Effector memory CD8-positive, alpha-beta T cell (primary cell): Measurements from ENCODE around the gene OLFML3.
"Not testable (repeated sequence)": the region's sequence is repeated elsewhere in the genome, so short reads cannot be mapped to it uniquely, and the experiment has no call there.

Experiments used
- ATAC-seq: fragments of 150-1000 bp; cut with Tn5 transposase; replicated peaks from 2 replicates; pipeline ENCODE4 v1.10.0; 2021; ENCODE audit warnings: mild to moderate bottlenecking, moderate library complexity
- DNase-seq, 3 experiments: peaks; one replicate each; pipeline ENCODE4 v3.0.0; 2021
- H3K27ac Mint-ChIP-seq, 2 donors: one replicate each; pipeline ENCODE4 v1.8.0; 2022; ENCODE audit warnings: mild to moderate bottlenecking in 2 of 2, mixed read lengths in 2 of 2, moderate library complexity in 2 of 2
- H3K27me3 Mint-ChIP-seq, 2 donors: one replicate each; pipeline ENCODE4 v1.8.0; 2022; ENCODE audit warnings: mixed read lengths in 2 of 2
- H3K36me3 Mint-ChIP-seq: one replicate; pipeline ENCODE4 v1.8.0; 2022; ENCODE audit warnings: mild to moderate bottlenecking, moderate library complexity, mixed read lengths; ENCODE audit not compliant: insufficient read depth
- H3K4me1 Mint-ChIP-seq, 2 donors: one replicate each; pipeline ENCODE4 v1.8.0; 2022; ENCODE audit warnings: low read depth in 2 of 2, mixed read lengths in 2 of 2
- H3K4me3 Mint-ChIP-seq, 2 donors: one replicate each; pipeline ENCODE4 v1.8.0; 2022; ENCODE audit warnings: mild to moderate bottlenecking in 2 of 2, mixed read lengths in 2 of 2, moderate library complexity in 2 of 2
- H3K9me3 Mint-ChIP-seq, 2 donors: one replicate each; pipeline ENCODE4 v1.8.0; 2022; ENCODE audit warnings: mixed read lengths in 2 of 2

Gene OLFML3

GRCh38 chr1:114006825-114007224 is 27.6 kb downstream of the OLFML3 start:
- H3K27me3 Mint-ChIP-seq, result peaks cover 23 to 38% of the 10 kb centered on the region in 2 donors
- not testable (repeated sequence) for H3K36me3 Mint-ChIP-seq, H3K27ac Mint-ChIP-seq, H3K4me1 Mint-ChIP-seq, DNase-seq, ATAC-seq, H3K9me3 Mint-ChIP-seq, H3K4me3 Mint-ChIP-seq

DNA sequence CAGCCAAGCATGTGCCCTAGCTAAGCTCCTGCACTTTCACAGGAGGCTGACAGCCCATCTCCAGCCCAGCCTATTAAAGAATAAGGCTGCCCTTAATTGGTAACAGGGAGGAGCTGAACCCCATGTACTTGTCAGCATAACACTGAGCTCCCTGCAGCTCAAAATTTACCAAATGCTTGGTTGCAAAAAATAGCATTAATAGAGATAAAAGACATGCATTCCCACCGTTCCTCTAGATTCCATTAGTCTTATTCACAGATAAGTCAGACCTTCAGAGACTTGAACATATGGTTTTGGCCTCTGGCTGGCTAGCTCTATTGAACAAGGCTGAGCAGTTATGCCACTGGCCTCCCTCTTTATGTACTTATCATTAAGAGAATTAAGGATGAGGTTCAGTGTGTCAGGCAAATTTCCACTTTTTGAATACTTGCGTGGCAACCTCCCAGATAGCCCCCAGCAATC is 29.2 kb downstream of the OLFML3 start:
- Mint-ChIP-seq H3K36me3 (no peaks in the 10 kb centered on the region), H3K4me3 (no peak overlapping the region), H3K4me1 (no peaks in the 10 kb centered on the region), H3K27ac (no peak overlapping the region), H3K27me3 (peaks cover 23 to 29% of the 10 kb centered on the region in 2 donors), H3K9me3 (no peaks in the 10 kb centered on the region)
- no peak for DNase-seq
- no peak for ATAC-seq

DNA sequence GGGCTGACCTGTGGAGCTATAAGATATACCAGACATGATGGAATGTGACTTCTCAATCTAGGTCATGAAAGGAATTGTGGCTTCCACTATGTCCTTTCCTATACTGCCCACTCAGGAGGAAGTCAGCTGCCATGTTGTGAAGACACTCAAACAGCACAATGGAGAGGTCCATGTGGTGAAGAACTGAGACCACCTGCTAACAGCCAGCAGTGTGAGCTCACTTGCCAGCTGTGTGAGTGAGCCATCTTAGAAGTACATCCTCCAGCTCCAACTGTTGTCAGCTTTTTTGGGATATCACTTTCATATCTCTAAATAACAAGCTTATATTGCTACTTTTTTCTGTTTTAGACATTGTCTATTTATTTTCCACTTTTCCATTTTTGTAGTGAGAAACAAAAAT is 29.7 kb downstream of the OLFML3 start:
- Mint-ChIP-seq H3K4me1 (no peaks in the 10 kb centered on the region), H3K4me3 (no peak overlapping the region), H3K9me3 (no peaks in the 10 kb centered on the region), H3K27me3 (peaks cover 23 to 24% of the 10 kb centered on the region in 2 donors), H3K36me3 (no peaks in the 10 kb centered on the region), H3K27ac (no peak overlapping the region)
- no peak for DNase-seq
- ATAC-seq, result no peak

DNA sequence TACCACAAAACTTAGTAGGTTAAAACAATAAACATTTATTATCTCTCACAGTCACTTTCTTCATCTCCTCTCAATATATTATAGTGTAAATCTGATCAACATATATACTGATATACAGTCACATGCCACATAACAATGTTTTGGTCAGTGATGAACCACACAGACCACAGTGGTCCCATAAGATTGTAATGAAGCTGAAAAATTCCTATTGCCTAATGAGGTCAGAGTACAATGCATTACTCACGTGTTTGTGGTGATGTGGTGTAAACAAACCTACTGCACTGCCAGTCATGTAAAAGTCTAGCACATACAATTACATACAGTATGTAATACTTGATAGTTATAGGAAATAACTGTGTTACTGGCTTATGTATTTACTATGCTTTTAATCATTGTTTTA is 30.1 kb downstream of the OLFML3 start:
- H3K36me3 Mint-ChIP-seq, result no peaks in the 10 kb centered on the region
- peaks cover 19 to 20% of the 10 kb centered on the region in 2 donors for H3K27me3 Mint-ChIP-seq
- no peaks in the 10 kb centered on the region for H3K4me1 Mint-ChIP-seq
- DNase-seq (no peak), ATAC-seq (no peak)
- H3K27ac Mint-ChIP-seq, result no peak overlapping the region
- no peaks in the 10 kb centered on the region for H3K9me3 Mint-ChIP-seq
- no peak overlapping the region for H3K4me3 Mint-ChIP-seq

- ATAC-seq (peak; percentile 70), DNase-seq (no peak)
- Mint-ChIP-seq H3K4me1 (no peaks in the 10 kb centered on the region), H3K4me3 (no peak overlapping the region), H3K9me3 (no peaks in the 10 kb centered on the region), H3K27me3 (peaks cover 16% of the 10 kb centered on the region in 2 donors), H3K36me3 (no peaks in the 10 kb centered on the region), H3K27ac (peak overlapping the region in 1 of 2 donors; percentile 32)
Measured at GRCh38 chr1:114010433-114011184, 31.3 kb downstream of the OLFML3 start.

- ATAC-seq, result no peak
- no peaks in the 10 kb centered on the region for H3K4me1 Mint-ChIP-seq
- H3K27ac Mint-ChIP-seq, result no peak overlapping the region
- no peak for DNase-seq
- peaks cover 7 to 15% of the 10 kb centered on the region in 2 donors for H3K27me3 Mint-ChIP-seq
- no peaks in the 10 kb centered on the region for H3K36me3 Mint-ChIP-seq
- H3K4me3 Mint-ChIP-seq, result no peak overlapping the region
- H3K9me3 Mint-ChIP-seq, result no peaks in the 10 kb centered on the region
Measured at GRCh38 chr1:114011796-114012195, 32.5 kb downstream of the OLFML3 start.

DNA sequence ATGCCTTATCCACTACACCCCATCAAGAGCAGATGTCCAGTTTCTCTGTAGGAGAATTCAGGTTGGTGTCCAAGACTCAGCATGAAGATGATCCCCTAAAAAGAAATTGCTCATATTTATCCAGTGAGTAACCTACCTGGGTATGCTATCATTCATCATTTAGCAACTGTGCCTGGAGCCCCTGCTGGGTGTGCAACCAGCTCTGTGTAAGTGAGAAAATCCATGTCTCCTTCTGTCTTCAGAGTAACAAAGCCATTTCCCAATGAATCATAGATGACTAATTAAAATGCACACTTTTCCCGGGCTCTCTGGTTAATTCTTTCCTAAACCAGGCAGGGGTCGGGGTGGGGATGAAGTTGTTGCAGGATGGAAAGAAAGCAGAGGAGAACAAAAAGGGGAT is 35.8 kb downstream of the OLFML3 start:
- Mint-ChIP-seq H3K27ac (no peak overlapping the region), H3K36me3 (no peaks in the 10 kb centered on the region), H3K4me1 (no peaks in the 10 kb centered on the region), H3K4me3 (no peak overlapping the region), H3K9me3 (no peaks in the 10 kb centered on the region), H3K27me3 (peaks cover 6 to 15% of the 10 kb centered on the region in 2 donors)
- no peak for ATAC-seq
- DNase-seq, result no peak

DNA sequence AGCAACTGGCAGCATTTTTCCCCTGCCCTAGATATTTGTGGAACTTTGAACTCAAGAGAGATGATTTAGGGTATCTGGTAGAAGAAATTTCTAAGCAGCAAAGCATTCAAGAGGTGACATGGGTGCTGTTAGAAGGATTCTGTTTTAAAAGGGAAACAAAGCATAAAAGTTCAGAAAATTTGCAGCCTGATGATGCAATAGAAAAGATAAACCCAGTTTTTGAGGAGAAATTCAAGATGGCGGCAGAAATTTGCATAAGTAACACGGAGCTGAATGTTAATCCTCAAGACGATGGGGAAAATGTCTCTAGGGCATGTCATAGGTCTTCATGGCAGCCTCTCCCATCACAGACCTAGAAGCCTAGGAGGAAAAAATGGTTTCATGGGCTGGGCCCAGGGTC is 40.5 kb downstream of the OLFML3 start:
- not testable (repeated sequence) for H3K4me3 Mint-ChIP-seq, ATAC-seq, H3K27ac Mint-ChIP-seq, H3K4me1 Mint-ChIP-seq, H3K36me3 Mint-ChIP-seq, H3K9me3 Mint-ChIP-seq, DNase-seq
- peaks cover 9 to 11% of the 10 kb centered on the region in 2 donors for H3K27me3 Mint-ChIP-seq

- peaks cover 0 to 5% of the 10 kb centered on the region in 2 donors for H3K27me3 Mint-ChIP-seq
- no peaks in the 10 kb centered on the region for H3K36me3 Mint-ChIP-seq
- H3K27ac Mint-ChIP-seq, result no peak overlapping the region
- ATAC-seq (no peak), DNase-seq (no peak)
- no peaks in the 10 kb centered on the region for H3K9me3 Mint-ChIP-seq
- no peaks in the 10 kb centered on the region for H3K4me1 Mint-ChIP-seq
- no peak overlapping the region for H3K4me3 Mint-ChIP-seq
Measured at GRCh38 chr1:114021665-114022099, 42.4 kb downstream of the OLFML3 start.

DNA sequence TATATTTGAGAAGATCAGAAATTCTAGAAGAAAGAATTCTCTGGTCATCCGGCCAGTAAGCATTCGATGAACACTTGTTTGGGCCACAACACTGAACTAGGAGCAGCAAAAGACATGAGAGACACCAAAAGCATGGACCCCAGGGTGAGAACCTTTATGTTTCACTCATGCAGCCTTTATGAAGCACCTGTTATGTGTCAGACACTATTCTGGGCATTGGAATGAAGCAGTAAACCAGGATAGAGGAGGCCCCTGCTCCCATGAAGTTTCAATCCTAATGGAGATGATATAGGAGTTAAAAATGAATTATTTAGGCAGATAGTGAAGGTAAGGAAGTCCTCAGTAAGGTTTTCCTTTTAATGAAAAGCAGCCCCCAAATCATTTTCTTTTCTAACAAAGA is 43.6 kb downstream of the OLFML3 start:
- no peak for ATAC-seq
- Mint-ChIP-seq H3K4me1 (no peaks in the 10 kb centered on the region), H3K9me3 (no peaks in the 10 kb centered on the region), H3K27ac (no peak overlapping the region), H3K4me3 (no peak overlapping the region), H3K36me3 (no peaks in the 10 kb centered on the region), H3K27me3 (peaks cover 0 to 5% of the 10 kb centered on the region in 2 donors)
- no peak for DNase-seq

GRCh38 chr1:114023377-114023776 is 44.1 kb downstream of the OLFML3 start:
- DNase-seq (no peak), ATAC-seq (no peak)
- Mint-ChIP-seq H3K27me3 (peaks cover 0 to 5% of the 10 kb centered on the region in 2 donors), H3K27ac (no peak overlapping the region), H3K9me3 (no peaks in the 10 kb centered on the region), H3K36me3 (no peaks in the 10 kb centered on the region), H3K4me1 (no peaks in the 10 kb centered on the region), H3K4me3 (no peak overlapping the region)

DNA sequence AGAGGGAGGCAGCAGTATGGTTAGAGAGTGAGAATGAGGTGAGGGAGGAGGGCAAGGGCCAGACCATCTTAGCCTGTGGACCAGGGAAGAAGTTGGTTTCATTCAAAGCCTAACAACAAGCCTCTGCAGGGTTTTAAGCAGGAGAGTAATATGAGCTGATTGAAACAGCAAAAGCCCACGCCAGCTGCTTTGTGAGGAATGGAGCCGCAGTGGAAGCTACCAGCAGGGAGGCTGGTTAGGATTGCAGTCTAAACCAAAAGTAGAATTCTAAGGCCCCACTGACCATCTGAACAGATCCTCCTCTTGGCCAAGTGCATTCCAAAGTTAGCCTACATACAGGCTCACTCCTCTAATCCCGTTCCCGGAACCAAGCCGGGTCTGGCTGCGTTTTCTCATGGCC is 44.8 kb downstream of the OLFML3 start:
- DNase-seq (no peak), ATAC-seq (no peak)
- Mint-ChIP-seq H3K27me3 (peaks cover 0 to 5% of the 10 kb centered on the region in 2 donors), H3K27ac (no peak overlapping the region), H3K4me1 (no peaks in the 10 kb centered on the region), H3K9me3 (no peaks in the 10 kb centered on the region), H3K4me3 (no peak overlapping the region), H3K36me3 (no peaks in the 10 kb centered on the region)

GRCh38 chr1:114025609-114026401 is 46.5 kb downstream of the OLFML3 start:
- peaks cover 0 to 5% of the 10 kb centered on the region in 2 donors for H3K27me3 Mint-ChIP-seq

GRCh38 chr1:114026797-114027196 is 47.5 kb downstream of the OLFML3 start:
- Mint-ChIP-seq H3K36me3 (no peaks in the 10 kb centered on the region), H3K4me1 (no peaks in the 10 kb centered on the region), H3K27ac (no peak overlapping the region), H3K4me3 (no peak overlapping the region), H3K9me3 (no peaks in the 10 kb centered on the region), H3K27me3 (peaks cover 0 to 5% of the 10 kb centered on the region in 2 donors)
- DNase-seq (no peak), ATAC-seq (no peak)

More at GRCh38 chr1:114025609-114026401, 46.5 kb downstream of the OLFML3 start:
- ATAC-seq (no peak), DNase-seq (no peak)
- Mint-ChIP-seq H3K27ac (no peak overlapping the region), H3K36me3 (no peaks in the 10 kb centered on the region), H3K4me3 (no peak overlapping the region), H3K4me1 (no peaks in the 10 kb centered on the region), H3K9me3 (no peaks in the 10 kb centered on the region)
